KMS-11 (cell line): ENCODE data around the gene PVALEF.

ENCODE experiments used
- H2AFZ ChIP-seq: fragments of 200-600 bp; sonication (generic); 2 replicates; pipeline ENCODE4 v1.6.1; 2016; ENCODE audit warnings: antibody characterized with exemption, mixed run types, low read depth
- H3K27ac ChIP-seq: fragments of 200-600 bp; sonication (generic); 2 replicates; pipeline ENCODE4 v1.6.1; 2016; ENCODE audit warnings: mild to moderate bottlenecking, mixed run types
- H3K27me3 ChIP-seq: fragments of 200-600 bp; sonication (generic); 2 replicates; pipeline ENCODE4 v1.6.1; 2017; ENCODE audit warnings: mild to moderate bottlenecking, low read depth, mixed run types, moderate library complexity; ENCODE audit not compliant: insufficient read depth
- H3K36me3 ChIP-seq: fragments of 200-600 bp; sonication (generic); 2 replicates; pipeline ENCODE4 v1.6.1; 2017; ENCODE audit warnings: mild to moderate bottlenecking, mixed run types; ENCODE audit not compliant: insufficient read depth
- H3K4me1 ChIP-seq: fragments of 200-600 bp; sonication (generic); 2 replicates; pipeline ENCODE4 v1.6.1; 2016; ENCODE audit warnings: mild to moderate bottlenecking, low read depth, mixed run types; ENCODE audit not compliant: poor library complexity, severe bottlenecking
- H3K4me2 ChIP-seq: fragments of 200-600 bp; sonication (generic); 2 replicates; pipeline ENCODE4 v1.7.0; 2016; ENCODE audit warnings: mild to moderate bottlenecking, mixed run types
- H3K4me3 ChIP-seq: fragments of 200-600 bp; sonication (generic); IDR thresholded peaks from 2 replicates; pipeline ENCODE4 v1.6.1; 2017; ENCODE audit warnings: low read depth, low read length, mixed read lengths; ENCODE audit not compliant: insufficient read depth
- H3K79me2 ChIP-seq: fragments of 200-600 bp; sonication (generic); 2 replicates; pipeline ENCODE4 v1.6.1; 2016; ENCODE audit warnings: low read depth, mixed run types; ENCODE audit not compliant: insufficient read depth
- H3K9ac ChIP-seq: fragments of 200-600 bp; sonication (generic); 2 replicates; pipeline ENCODE4 v1.6.1; 2016; ENCODE audit warnings: mild to moderate bottlenecking, mixed run types
- H4K20me1 ChIP-seq: fragments of 200-600 bp; sonication (generic); 2 replicates; pipeline ENCODE4 v1.6.1; 2016; ENCODE audit warnings: mild to moderate bottlenecking, mixed run types; ENCODE audit not compliant: insufficient read depth
- CTCF ChIP-seq: fragments of 200-600 bp; sonication (generic); conservative IDR thresholded peaks from 2 replicates; pipeline ENCODE4 v1.6.1; 2017; ENCODE audit warnings: low read depth, mild to moderate bottlenecking, antibody characterized with exemption, low read length, moderate library complexity, mixed read lengths

The PVALEF gene

GRCh38 chr17:81118308-81119221 lies 46.7 kb upstream of the PVALEF start:
- H3K27me3 ChIP-seq = peaks cover 69% of the 10 kb centered on the region
- no peak overlapping the region for H3K27ac ChIP-seq
- H3K79me2 ChIP-seq = no peaks in the 10 kb centered on the region
- H4K20me1 ChIP-seq = no peaks in the 10 kb centered on the region
- no peak overlapping the region for H3K9ac ChIP-seq
- H3K36me3 ChIP-seq = no peaks in the 10 kb centered on the region
- no peaks in the 10 kb centered on the region for H3K4me1 ChIP-seq
- no peak overlapping the region for H2AFZ ChIP-seq
- TF ChIP-seq CTCF = no peak
- no peak overlapping the region for H3K4me2 ChIP-seq
- no peak overlapping the region for H3K4me3 ChIP-seq

- Histone ChIP-seq H2AFZ (no peak overlapping the region), H3K27ac (no peak overlapping the region), H3K4me2 (no peak overlapping the region), H4K20me1 (no peaks in the 10 kb centered on the region), H3K36me3 (no peaks in the 10 kb centered on the region), H3K4me1 (no peaks in the 10 kb centered on the region), H3K79me2 (no peaks in the 10 kb centered on the region), H3K4me3 (no peak overlapping the region), H3K27me3 (peaks cover 67% of the 10 kb centered on the region), H3K9ac (no peak overlapping the region)
- no peak for TF ChIP-seq CTCF
Measured at GRCh38 chr17:81119223-81120148, 45.8 kb upstream of the PVALEF start.

- H3K27me3 ChIP-seq = peaks cover 64% of the 10 kb centered on the region
- no peaks in the 10 kb centered on the region for H3K36me3 ChIP-seq
- no peak overlapping the region for H2AFZ ChIP-seq
- H3K79me2 ChIP-seq = no peaks in the 10 kb centered on the region
- H3K4me3 ChIP-seq = no peak overlapping the region
- H3K9ac ChIP-seq = no peak overlapping the region
- no peak overlapping the region for H3K4me2 ChIP-seq
- H4K20me1 ChIP-seq = no peaks in the 10 kb centered on the region
- H3K27ac ChIP-seq = no peak overlapping the region
- H3K4me1 ChIP-seq = no peaks in the 10 kb centered on the region
- TF ChIP-seq CTCF = no peak
Measured at GRCh38 chr17:81120149-81120484, 45.2 kb upstream of the PVALEF start.

- H3K4me1 ChIP-seq = no peaks in the 10 kb centered on the region
- H3K4me3 ChIP-seq = no peak overlapping the region
- TF ChIP-seq CTCF = no peak
- H3K27me3 ChIP-seq = peaks cover 65% of the 10 kb centered on the region
- H4K20me1 ChIP-seq = no peaks in the 10 kb centered on the region
- no peaks in the 10 kb centered on the region for H3K79me2 ChIP-seq
- no peaks in the 10 kb centered on the region for H3K36me3 ChIP-seq
- no peak overlapping the region for H2AFZ ChIP-seq
- H3K27ac ChIP-seq = no peak overlapping the region
- no peak overlapping the region for H3K4me2 ChIP-seq
- no peak overlapping the region for H3K9ac ChIP-seq
Measured at GRCh38 chr17:81120695-81121621, 44.3 kb upstream of the PVALEF start.
